Measurements from ENCODE around the gene AOPEP. TPM values are rescaled to one million over a fixed set of nuclear protein-coding genes. Genes with fewer than 3 reads are reported as not detected.

AOPEP gene
- total and polyA plus RNA-seq, 4 donors = 29.0 to 121 (median 60.0) TPM

- DNase-seq (no peak), ATAC-seq (ENCODE audit: insufficient read depth, low FRiP score) (no peak)
- peaks cover 0 to 21% (median 13%) of the 10 kb centered on the region in 5 donors for H3K4me1 ChIP-seq (ENCODE audit: control insufficient read depth in 5 of 5, insufficient read depth in 5 of 5, low read length in 5 of 5)
- H3K27me3 ChIP-seq (ENCODE audit: control insufficient read depth in 3 of 3, insufficient read depth in 3 of 3, low read length in 2 of 3) = no peaks in the 10 kb centered on the region
- no peaks in the 10 kb centered on the region for H3K36me3 ChIP-seq (ENCODE audit: control insufficient read depth in 4 of 4, insufficient read depth in 4 of 4, low read length in 4 of 4)
- no peaks in the 10 kb centered on the region for H3K9me3 ChIP-seq (ENCODE audit: control insufficient read depth in 4 of 4, insufficient read depth in 3 of 4, low read length in 3 of 4)
- TF ChIP-seq, protein P1, sequence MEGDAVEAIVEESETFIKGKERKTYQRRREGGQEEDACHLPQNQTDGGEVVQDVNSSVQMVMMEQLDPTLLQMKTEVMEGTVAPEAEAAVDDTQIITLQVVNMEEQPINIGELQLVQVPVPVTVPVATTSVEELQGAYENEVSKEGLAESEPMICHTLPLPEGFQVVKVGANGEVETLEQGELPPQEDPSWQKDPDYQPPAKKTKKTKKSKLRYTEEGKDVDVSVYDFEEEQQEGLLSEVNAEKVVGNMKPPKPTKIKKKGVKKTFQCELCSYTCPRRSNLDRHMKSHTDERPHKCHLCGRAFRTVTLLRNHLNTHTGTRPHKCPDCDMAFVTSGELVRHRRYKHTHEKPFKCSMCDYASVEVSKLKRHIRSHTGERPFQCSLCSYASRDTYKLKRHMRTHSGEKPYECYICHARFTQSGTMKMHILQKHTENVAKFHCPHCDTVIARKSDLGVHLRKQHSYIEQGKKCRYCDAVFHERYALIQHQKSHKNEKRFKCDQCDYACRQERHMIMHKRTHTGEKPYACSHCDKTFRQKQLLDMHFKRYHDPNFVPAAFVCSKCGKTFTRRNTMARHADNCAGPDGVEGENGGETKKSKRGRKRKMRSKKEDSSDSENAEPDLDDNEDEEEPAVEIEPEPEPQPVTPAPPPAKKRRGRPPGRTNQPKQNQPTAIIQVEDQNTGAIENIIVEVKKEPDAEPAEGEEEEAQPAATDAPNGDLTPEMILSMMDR (IDR thresholded peaks at IDR 0.05; ENCODE audit: control extremely low read depth, extremely low read depth) = no peak
- H3K27ac ChIP-seq (ENCODE audit: low read depth in 1 of 2, low read length in 1 of 2) = no peak overlapping the region
- WGBS, 2 donors = 64 to 84% methylated on average over 8 of the region's 8 CpGs
- H3K9ac ChIP-seq (ENCODE audit: insufficient read depth in 1 of 2, low read length in 2 of 2) = no peak overlapping the region
- no peak overlapping the region for H3K4me3 ChIP-seq
These were observed 32.9 kb upstream of the AOPEP start for GRCh38 chr9:94693485-94694204.

- H3K4me1 ChIP-seq (ENCODE audit: control insufficient read depth in 5 of 5, insufficient read depth in 5 of 5, low read length in 5 of 5) = peaks cover 0 to 21% (median 13%) of the 10 kb centered on the region in 5 donors
- ATAC-seq (ENCODE audit: insufficient read depth, low FRiP score) (no peak), DNase-seq (no peak)
- H3K9me3 ChIP-seq (ENCODE audit: control insufficient read depth in 4 of 4, insufficient read depth in 3 of 4, low read length in 3 of 4) = no peaks in the 10 kb centered on the region
- TF ChIP-seq, protein P1 (IDR thresholded peaks at IDR 0.05; ENCODE audit: control extremely low read depth, extremely low read depth) = no peak
- WGBS, 2 donors = 75 to 77% methylated on average over 5 of the region's 5 CpGs
- no peaks in the 10 kb centered on the region for H3K27me3 ChIP-seq (ENCODE audit: control insufficient read depth in 3 of 3, insufficient read depth in 3 of 3, low read length in 2 of 3)
- no peak overlapping the region for H3K27ac ChIP-seq (ENCODE audit: low read depth in 1 of 2, low read length in 1 of 2)
- H3K4me3 ChIP-seq = no peak overlapping the region
- H3K36me3 ChIP-seq (ENCODE audit: control insufficient read depth in 4 of 4, insufficient read depth in 4 of 4, low read length in 4 of 4) = no peaks in the 10 kb centered on the region
- H3K9ac ChIP-seq (ENCODE audit: insufficient read depth in 1 of 2, low read length in 2 of 2) = no peak overlapping the region
These were observed 30.0 kb upstream of the AOPEP start for GRCh38 chr9:94696545-94696944.

DNA sequence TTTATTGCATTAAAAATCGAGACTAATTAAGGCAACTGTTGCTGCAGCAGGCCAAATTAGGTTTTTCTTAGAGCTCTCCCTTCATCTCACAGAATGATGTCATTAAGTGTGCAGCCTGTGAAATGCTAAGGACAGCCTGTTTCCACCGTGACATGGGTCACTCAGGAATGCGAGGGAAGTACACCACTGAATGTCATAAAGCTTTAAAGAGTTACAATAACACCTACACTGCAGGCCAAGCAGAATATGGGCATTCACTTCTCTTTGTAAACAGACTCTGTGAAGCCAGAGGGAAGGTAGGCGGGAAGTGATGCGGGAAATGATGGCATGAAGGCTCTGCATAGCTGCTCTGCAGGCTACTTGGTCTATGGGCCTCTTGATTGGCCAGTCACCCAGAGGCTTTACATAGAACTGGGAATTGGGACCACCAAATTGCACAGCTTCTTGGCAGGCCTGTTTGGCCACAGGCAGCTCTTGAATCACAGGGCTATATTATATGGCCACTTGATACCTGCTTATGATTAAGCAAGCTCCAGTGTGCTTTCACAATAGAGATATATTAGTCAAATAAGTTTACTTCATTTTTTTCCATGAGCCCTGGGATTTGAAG, 28.4 kb upstream of the AOPEP start:
- Histone ChIP-seq H3K4me3 (no peak overlapping the region), H3K4me1 (ENCODE audit: control insufficient read depth in 5 of 5, insufficient read depth in 5 of 5, low read length in 5 of 5) (peaks cover 0 to 21% (median 13%) of the 10 kb centered on the region in 5 donors), H3K9ac (ENCODE audit: insufficient read depth in 1 of 2, low read length in 2 of 2) (no peak overlapping the region), H3K36me3 (ENCODE audit: control insufficient read depth in 4 of 4, insufficient read depth in 4 of 4, low read length in 4 of 4) (no peaks in the 10 kb centered on the region), H3K9me3 (ENCODE audit: control insufficient read depth in 4 of 4, insufficient read depth in 3 of 4, low read length in 3 of 4) (no peaks in the 10 kb centered on the region), H3K27ac (ENCODE audit: low read depth in 1 of 2, low read length in 1 of 2) (peak overlapping the region in 1 of 2 donors; percentile 68), H3K27me3 (ENCODE audit: control insufficient read depth in 3 of 3, insufficient read depth in 3 of 3, low read length in 2 of 3) (no peaks in the 10 kb centered on the region)
- DNase-seq = peak; percentile 29 to 34 (median 31)
- 65 to 78% methylated on average over 5 of the region's 5 CpGs for WGBS, 2 donors
- peak; percentile 74 for ATAC-seq (ENCODE audit: insufficient read depth, low FRiP score)
- TF ChIP-seq, protein P1 (IDR thresholded peaks at IDR 0.05; ENCODE audit: control extremely low read depth, extremely low read depth) = no peak
